ENCODE results near the gene GPR137C. TPM values are rescaled to one million over a fixed set of nuclear protein-coding genes. Genes with fewer than 3 reads are reported as not detected.

The GPR137C gene
- total RNA-seq, 1 donor from 2014 or later = 6.1 TPM

DNA sequence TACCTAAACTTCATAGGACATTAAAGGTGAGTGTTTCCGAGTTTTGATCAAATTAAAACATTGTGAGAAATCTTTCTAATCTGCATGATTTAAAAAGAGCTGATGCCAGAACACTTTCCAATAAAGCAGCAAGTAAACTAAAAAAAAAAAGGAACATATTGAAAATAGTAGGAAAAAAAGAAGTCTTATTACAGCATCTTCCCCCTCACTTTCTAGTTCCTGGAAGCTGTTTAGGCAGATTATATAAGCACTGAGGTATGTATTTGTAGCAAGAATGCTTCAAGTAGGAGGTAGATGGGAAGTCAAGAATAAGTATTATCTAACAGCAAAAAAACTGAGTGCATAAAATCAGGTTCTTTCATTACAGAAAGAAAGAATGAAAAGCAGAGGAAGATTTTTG lies 96.9 kb downstream of the GPR137C start:
- Mint-ChIP-seq H3K27me3 (no peaks in the 10 kb centered on the region), H3K27ac (no peak overlapping the region), H3K9me3 (no peaks in the 10 kb centered on the region), H3K4me3 (no peak overlapping the region), H3K4me1 (ENCODE audit: unreplicated experiment) (no peaks in the 10 kb centered on the region), H3K36me3 (peaks cover 17% of the 10 kb centered on the region)
- DNase-seq (ENCODE audit: extremely low spot score, unreplicated experiment) = no peak
- TF ChIP-seq CTCF (conservative IDR thresholded peaks at IDR 0.05) = no peak

GRCh38 chr14:52650774-52651173 lies 98.1 kb downstream of the GPR137C start:
- Mint-ChIP-seq H3K4me1 (ENCODE audit: unreplicated experiment) (no peaks in the 10 kb centered on the region), H3K27me3 (no peaks in the 10 kb centered on the region), H3K4me3 (no peak overlapping the region)

GRCh38 chr14:52656905-52657304 lies 104.3 kb downstream of the GPR137C start:
- no peak for DNase-seq (ENCODE audit: extremely low spot score, unreplicated experiment)
- Mint-ChIP-seq H3K9me3 (no peaks in the 10 kb centered on the region), H3K27ac (no peak overlapping the region), H3K27me3 (no peaks in the 10 kb centered on the region), H3K36me3 (peaks cover 11% of the 10 kb centered on the region), H3K4me3 (no peak overlapping the region), H3K4me1 (ENCODE audit: unreplicated experiment) (no peaks in the 10 kb centered on the region)
- TF ChIP-seq CTCF (conservative IDR thresholded peaks at IDR 0.05) = no peak

More at GRCh38 chr14:52650774-52651173, 98.1 kb downstream of the GPR137C start:
- no peaks in the 10 kb centered on the region for H3K9me3 Mint-ChIP-seq
- no peak for TF ChIP-seq CTCF (conservative IDR thresholded peaks at IDR 0.05)
- DNase-seq (ENCODE audit: extremely low spot score, unreplicated experiment) = no peak
- peaks cover 17% of the 10 kb centered on the region for H3K36me3 Mint-ChIP-seq
- H3K27ac Mint-ChIP-seq = no peak overlapping the region

- Mint-ChIP-seq H3K4me3 (no peak overlapping the region), H3K36me3 (peaks cover 10% of the 10 kb centered on the region), H3K27me3 (no peaks in the 10 kb centered on the region), H3K4me1 (ENCODE audit: unreplicated experiment) (no peaks in the 10 kb centered on the region), H3K9me3 (no peaks in the 10 kb centered on the region), H3K27ac (no peak overlapping the region)
- no peak for TF ChIP-seq CTCF (conservative IDR thresholded peaks at IDR 0.05)
- DNase-seq (ENCODE audit: extremely low spot score, unreplicated experiment) = no peak
Measured at GRCh38 chr14:52660325-52660724, 107.7 kb downstream of the GPR137C start.

DNA sequence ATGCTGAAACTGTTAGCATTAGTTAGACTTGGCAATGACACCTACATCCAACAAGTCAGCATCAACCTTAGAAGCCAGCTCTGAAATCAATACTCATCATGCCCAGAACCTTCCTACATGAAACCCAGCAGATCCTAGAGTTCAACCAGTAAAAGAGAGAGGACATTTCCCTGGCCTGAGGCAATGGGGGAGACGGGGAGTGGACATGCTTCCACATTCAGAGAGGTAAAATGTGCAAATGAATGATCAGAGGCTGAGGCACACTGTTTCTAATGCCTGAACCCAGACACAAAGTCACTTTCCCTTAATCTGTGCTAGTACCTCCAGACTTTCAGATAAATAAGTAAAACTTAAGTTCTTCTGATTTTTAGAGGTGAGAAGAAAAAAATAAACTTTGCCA lies 108.2 kb downstream of the GPR137C start:
- H3K4me1 Mint-ChIP-seq (ENCODE audit: unreplicated experiment) = no peaks in the 10 kb centered on the region
- no peaks in the 10 kb centered on the region for H3K27me3 Mint-ChIP-seq
- H3K36me3 Mint-ChIP-seq = peaks cover 14% of the 10 kb centered on the region
- no peak overlapping the region for H3K27ac Mint-ChIP-seq
- no peak for TF ChIP-seq CTCF (conservative IDR thresholded peaks at IDR 0.05)
- H3K9me3 Mint-ChIP-seq = no peaks in the 10 kb centered on the region
- DNase-seq (ENCODE audit: extremely low spot score, unreplicated experiment) = no peak
- H3K4me3 Mint-ChIP-seq = no peak overlapping the region

DNA sequence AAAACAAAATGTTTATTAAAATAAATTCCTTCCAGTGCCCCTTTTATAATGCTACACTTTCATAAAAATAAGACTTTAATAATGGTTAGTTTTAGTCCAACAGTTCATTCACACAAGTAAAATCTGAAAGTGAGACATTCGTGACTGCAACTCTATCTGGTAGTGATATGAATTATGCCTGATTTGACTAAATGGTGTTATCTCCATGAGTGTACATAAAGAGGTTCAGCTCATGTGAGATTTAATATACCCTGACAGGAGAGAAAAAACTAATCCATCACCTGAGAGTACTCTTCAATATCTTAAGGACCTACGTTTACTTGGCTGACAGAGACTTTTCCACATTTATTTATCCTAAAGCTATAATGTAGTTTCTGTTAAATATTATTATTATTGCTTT lies 108.7 kb downstream of the GPR137C start:
- H3K27me3 Mint-ChIP-seq = no peaks in the 10 kb centered on the region
- TF ChIP-seq CTCF (conservative IDR thresholded peaks at IDR 0.05) = no peak
- H3K4me1 Mint-ChIP-seq (ENCODE audit: unreplicated experiment) = no peaks in the 10 kb centered on the region
- no peaks in the 10 kb centered on the region for H3K9me3 Mint-ChIP-seq
- peaks cover 14% of the 10 kb centered on the region for H3K36me3 Mint-ChIP-seq
- DNase-seq (ENCODE audit: extremely low spot score, unreplicated experiment) = no peak
- no peak overlapping the region for H3K27ac Mint-ChIP-seq
- no peak overlapping the region for H3K4me3 Mint-ChIP-seq

All from type B pancreatic cell (in vitro differentiated cells).